Endodermal cell (in vitro differentiated cells): ENCODE data around the gene PTOV1. TPM values are rescaled to one million over a fixed set of nuclear protein-coding genes. Genes with fewer than 3 reads are reported as not detected.

Experiments used
- DNase-seq: peaks from one replicate; pipeline ENCODE4 v3.0.0-alpha.2; 2017
- H3K27ac ChIP-seq: 2 replicates; pipeline ENCODE4 v1.5.1; 2013; ENCODE audit warnings: mild to moderate bottlenecking, low read depth, low read length, moderate library complexity
- H3K27me3 ChIP-seq: 2 replicates; pipeline ENCODE4 v1.6.1; 2013; ENCODE audit warnings: mild to moderate bottlenecking, low read length, moderate library complexity; ENCODE audit not compliant: insufficient read depth, control insufficient read depth, poor library complexity, severe bottlenecking
- H3K36me3 ChIP-seq: 2 replicates; pipeline ENCODE4 v1.7.0; 2013; ENCODE audit warnings: mild to moderate bottlenecking, low read length, moderate library complexity; ENCODE audit not compliant: control insufficient read depth, insufficient read depth
- H3K4me1 ChIP-seq: one replicate; pipeline ENCODE4 v1.7.0; 2013; ENCODE audit warnings: low read length; ENCODE audit not compliant: control insufficient read depth, insufficient read depth
- H3K4me3 ChIP-seq: 2 replicates; pipeline ENCODE4 v1.5.1; 2013; ENCODE audit warnings: mild to moderate bottlenecking, low read length, moderate library complexity
- H3K9ac ChIP-seq: 2 replicates; pipeline ENCODE4 v1.6.1; 2013; ENCODE audit warnings: mild to moderate bottlenecking, low read length, moderate library complexity; ENCODE audit not compliant: poor library complexity, severe bottlenecking; ENCODE audit errors: extremely low read depth
- H3K9me3 ChIP-seq: 2 replicates; pipeline ENCODE4 v1.6.1; 2013; ENCODE audit warnings: mild to moderate bottlenecking, low read length, moderate library complexity; ENCODE audit not compliant: control insufficient read depth
- H3K27ac Mint-ChIP-seq: 2 replicates; pipeline ENCODE4 v1.8.0; 2020; ENCODE audit warnings: mixed read lengths
- H3K27me3 Mint-ChIP-seq: 2 replicates; pipeline ENCODE4 v1.8.0; 2021; ENCODE audit warnings: mild to moderate bottlenecking, mixed read lengths; ENCODE audit not compliant: insufficient read depth
- H3K36me3 Mint-ChIP-seq: 2 replicates; pipeline ENCODE4 v1.8.0; 2020; ENCODE audit warnings: low read depth, mixed read lengths
- H3K4me1 Mint-ChIP-seq: 2 replicates; pipeline ENCODE4 v1.8.0; 2020; ENCODE audit warnings: mixed read lengths
- H3K4me3 Mint-ChIP-seq: 2 replicates; pipeline ENCODE4 v1.8.0; 2020; ENCODE audit warnings: mild to moderate bottlenecking, moderate library complexity, mixed read lengths
- H3K9me3 Mint-ChIP-seq: 2 replicates; pipeline ENCODE4 v1.8.0; 2020; ENCODE audit warnings: mild to moderate bottlenecking, mixed read lengths
- WGBS, 2 experiments: methylation state at CpG; one replicate each; pipeline versions ENCODE4 v1.1.5 to v1.1.7; 2013; ENCODE audit warnings: missing lambda C conversion rate in 2 of 2, mixed read lengths in 1 of 2; ENCODE audit not compliant: insufficient coverage in 1 of 2, insufficient read length in 1 of 2; 5-methylcytosine and 5-hydroxymethylcytosine counted together
- total RNA-seq, 2 donors: library from RNA; stranded (reverse); fragmentation: NEBNext Ultra II Directional in 1 of 2; extraction: Animal tissue kit (Norgen Biotek cat#: 25700) in 1 of 2; gene quantifications; 2 replicates in 1 of 2; 3 replicates in 1 of 2; pipeline ENCODE4 v1.2.1, GENCODE V29; 2021
- TF ChIP-seq, protein P1 (sequence below): fragments of 200-600 bp; sonication (generic); conservative IDR thresholded peaks from 2 replicates; pipeline ENCODE4 v1.5.0; 2021; ENCODE audit warnings: antibody characterized with exemption, mild to moderate bottlenecking

The PTOV1 gene
- total RNA-seq, 2 donors from 2014 or later, result 279 to 287 TPM

DNA sequence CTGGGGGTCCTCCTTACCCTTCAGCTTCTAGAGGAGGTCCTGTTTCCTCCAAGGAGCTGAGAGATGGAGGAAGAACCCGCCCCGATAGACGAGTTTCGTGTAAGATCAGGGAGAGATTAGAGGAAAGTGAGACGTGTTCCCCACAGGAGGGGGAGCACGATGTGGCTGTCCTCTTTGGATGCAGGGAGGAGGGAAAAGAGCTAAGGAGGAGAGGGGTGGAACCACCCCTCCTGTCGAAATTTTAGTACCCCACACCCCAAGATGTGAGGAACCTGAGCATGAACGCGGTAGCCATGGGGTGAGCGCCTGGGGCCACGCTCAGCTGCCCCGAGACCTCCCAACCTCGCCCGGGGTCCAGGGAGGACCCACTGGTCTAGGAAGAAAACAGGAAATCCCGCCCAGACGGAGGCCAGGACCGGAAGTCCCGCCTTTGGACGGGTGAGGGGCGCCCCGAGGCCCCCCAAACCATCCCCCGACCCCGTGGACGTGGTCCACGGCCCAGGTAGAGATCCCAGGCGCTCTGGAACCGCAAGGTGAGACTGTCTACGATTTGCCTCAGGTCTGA is 25.0 kb downstream of the PTOV1 start:
- no peak overlapping the region for H3K4me3 Mint-ChIP-seq
- Histone ChIP-seq H3K27me3 (no peaks in the 10 kb centered on the region), H3K36me3 (peaks cover 24% of the 10 kb centered on the region), H3K9me3 (no peaks in the 10 kb centered on the region), H3K9ac (peak overlapping the region; percentile 93), H3K4me3 (peak overlapping the region; percentile 96), H3K27ac (peak overlapping the region; percentile 61), H3K4me1 (no peaks in the 10 kb centered on the region)
- H3K27me3 Mint-ChIP-seq, result no peaks in the 10 kb centered on the region
- TF ChIP-seq, protein P1, sequence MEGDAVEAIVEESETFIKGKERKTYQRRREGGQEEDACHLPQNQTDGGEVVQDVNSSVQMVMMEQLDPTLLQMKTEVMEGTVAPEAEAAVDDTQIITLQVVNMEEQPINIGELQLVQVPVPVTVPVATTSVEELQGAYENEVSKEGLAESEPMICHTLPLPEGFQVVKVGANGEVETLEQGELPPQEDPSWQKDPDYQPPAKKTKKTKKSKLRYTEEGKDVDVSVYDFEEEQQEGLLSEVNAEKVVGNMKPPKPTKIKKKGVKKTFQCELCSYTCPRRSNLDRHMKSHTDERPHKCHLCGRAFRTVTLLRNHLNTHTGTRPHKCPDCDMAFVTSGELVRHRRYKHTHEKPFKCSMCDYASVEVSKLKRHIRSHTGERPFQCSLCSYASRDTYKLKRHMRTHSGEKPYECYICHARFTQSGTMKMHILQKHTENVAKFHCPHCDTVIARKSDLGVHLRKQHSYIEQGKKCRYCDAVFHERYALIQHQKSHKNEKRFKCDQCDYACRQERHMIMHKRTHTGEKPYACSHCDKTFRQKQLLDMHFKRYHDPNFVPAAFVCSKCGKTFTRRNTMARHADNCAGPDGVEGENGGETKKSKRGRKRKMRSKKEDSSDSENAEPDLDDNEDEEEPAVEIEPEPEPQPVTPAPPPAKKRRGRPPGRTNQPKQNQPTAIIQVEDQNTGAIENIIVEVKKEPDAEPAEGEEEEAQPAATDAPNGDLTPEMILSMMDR, result no peak
- H3K9me3 Mint-ChIP-seq, result no peaks in the 10 kb centered on the region
- 0 to 3% methylated on average over 13 to 28 of the region's 28 CpGs for WGBS, 2 experiments
- H3K27ac Mint-ChIP-seq, result no peak overlapping the region
- peaks cover 29% of the 10 kb centered on the region for H3K36me3 Mint-ChIP-seq
- H3K4me1 Mint-ChIP-seq, result peaks cover 5% of the 10 kb centered on the region
- DNase-seq, result peak; percentile 84

DNA sequence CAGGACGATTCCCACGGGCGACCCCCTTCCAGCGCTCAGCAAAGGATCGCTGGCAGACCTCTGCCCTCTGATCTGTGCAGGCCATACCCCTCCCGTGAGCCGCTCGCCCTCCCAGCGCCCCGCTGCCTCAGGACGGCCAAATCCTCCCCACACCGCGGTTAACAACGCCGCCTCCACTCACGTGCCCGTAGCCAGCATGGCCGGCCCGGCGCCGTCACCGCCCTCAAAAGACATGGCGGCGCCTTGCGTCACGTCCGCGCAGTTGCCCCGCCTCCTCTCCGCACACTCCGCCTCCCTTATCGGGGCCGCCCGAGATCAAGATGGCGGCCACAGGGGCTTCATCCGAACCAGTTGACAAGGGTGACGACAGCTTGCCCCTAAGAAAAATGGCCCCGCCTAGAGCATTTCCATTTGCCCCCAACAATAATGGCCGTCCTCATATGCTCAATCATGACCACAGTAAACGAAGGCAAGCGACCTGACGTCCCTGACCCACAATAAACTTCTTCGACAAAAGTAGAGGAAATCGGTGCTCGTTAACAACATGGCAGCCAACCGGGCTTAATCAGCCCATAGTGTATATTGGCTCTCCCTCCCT is 25.6 kb downstream of the PTOV1 start:
- peak overlapping the region; percentile 93 for H3K9ac ChIP-seq
- no peaks in the 10 kb centered on the region for H3K9me3 ChIP-seq
- H3K27ac ChIP-seq, result peak overlapping the region; percentile 96
- Mint-ChIP-seq H3K9me3 (no peaks in the 10 kb centered on the region), H3K4me1 (peaks cover 5% of the 10 kb centered on the region), H3K27me3 (no peaks in the 10 kb centered on the region), H3K36me3 (peaks cover 35% of the 10 kb centered on the region), H3K4me3 (no peak overlapping the region), H3K27ac (no peak overlapping the region)
- H3K27me3 ChIP-seq, result no peaks in the 10 kb centered on the region
- H3K36me3 ChIP-seq, result peaks cover 26% of the 10 kb centered on the region
- TF ChIP-seq, protein P1, result no peak
- DNase-seq, result peak; percentile 99
- WGBS, 2 experiments, result 0% methylated on average over 13 to 46 of the region's 46 CpGs
- H3K4me1 ChIP-seq, result no peaks in the 10 kb centered on the region
- peak overlapping the region; percentile 96 for H3K4me3 ChIP-seq

DNA sequence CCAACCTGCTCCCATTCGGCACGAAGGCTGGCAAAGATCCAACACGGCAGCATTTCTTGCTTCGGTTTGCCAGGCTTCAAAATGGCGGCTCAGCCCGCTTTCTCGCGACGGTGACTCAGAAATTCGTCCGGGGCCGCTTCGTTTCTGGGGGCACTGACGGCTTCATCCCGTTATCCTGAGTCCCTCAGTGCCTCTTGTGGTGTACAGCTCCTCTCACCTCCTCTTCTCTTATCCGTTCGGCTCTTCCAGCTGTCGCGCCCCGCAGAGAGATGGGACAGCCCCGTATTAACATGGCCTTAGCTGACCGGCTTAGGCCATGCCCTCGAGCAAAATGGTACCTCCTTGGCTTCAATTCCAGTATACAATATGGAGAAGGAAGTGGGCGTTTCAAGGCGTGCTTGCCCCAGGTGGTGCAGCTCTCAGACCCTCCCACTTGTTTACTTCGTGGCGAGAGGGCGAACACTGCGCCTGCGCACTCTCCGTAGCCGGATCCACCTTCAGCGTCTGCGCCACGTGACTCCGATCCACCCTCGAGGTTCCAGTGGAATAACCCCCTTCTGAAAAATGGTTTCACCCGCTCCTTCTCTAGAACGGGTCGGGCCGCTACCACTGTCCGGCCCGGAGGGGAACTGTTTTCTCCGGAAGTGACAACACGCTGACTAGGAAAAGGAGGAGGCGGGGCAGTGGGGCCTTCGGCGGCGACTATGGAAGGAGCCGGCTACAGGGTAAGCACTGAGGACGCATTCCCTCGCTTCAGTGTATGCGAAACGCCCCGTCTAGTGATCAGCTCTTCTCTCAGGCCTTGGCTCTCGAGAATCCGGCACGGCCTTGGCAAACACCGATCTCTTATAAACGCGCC is 26.3 kb downstream of the PTOV1 start, which contains the start of the genes AKT1S1 and TBC1D17:
Gene AKT1S1, minus strand, starts transcription at position 336 of the 859 bp plus-strand sequence. CDS start 4,060 bp downstream, outside the sequence.
Gene TBC1D17, plus strand, starts transcription at position 683 of the 859 bp plus-strand sequence. Its CDS starts 22 bp downstream, at position 705.
- Mint-ChIP-seq H3K27ac (no peak within 1 kb of the TSS), H3K4me1 (peaks cover 5% of the 10 kb centered on the region), H3K4me3 (no peak within 1 kb of the TSS), H3K36me3 (peaks cover 37% of the 10 kb centered on the region), H3K9me3 (no peaks in the 10 kb centered on the region), H3K27me3 (no peaks in the 10 kb centered on the region)
- H3K36me3 ChIP-seq, result peaks cover 31% of the 10 kb centered on the region
- H3K4me3 ChIP-seq, result peak within 1 kb of the TSS; percentile 96
- H3K4me1 ChIP-seq, result no peaks in the 10 kb centered on the region
- peak; percentile 99 for DNase-seq
- H3K9ac ChIP-seq, result peak within 1 kb of the TSS; percentile 93
- H3K27ac ChIP-seq, result peak within 1 kb of the TSS; percentile 96
- WGBS, 2 experiments, result 0% methylated on average over 40 to 61 of the region's 61 CpGs
- H3K27me3 ChIP-seq, result no peaks in the 10 kb centered on the region
- H3K9me3 ChIP-seq, result no peaks in the 10 kb centered on the region
- TF ChIP-seq, protein P1, result no peak
